Gastroesophageal sphincter (tissue), 3 donors: ENCODE measurements around the gene TMEM243.

ENCODE experiments used
- EP300 ChIP-seq: sonication (generic); formaldehyde crosslinking; IDR thresholded peaks from one replicate; pipeline ENCODE4 v1.6.1; 2017; ENCODE audit warnings: antibody characterized with exemption, mild to moderate bottlenecking
- POLR2A ChIP-seq, 2 donors: fragments of 450-650 bp; IDR thresholded peaks; one replicate each; pipeline ENCODE4 v1.6.1; 2017; ENCODE audit warnings: antibody characterized with exemption in 2 of 2, mild to moderate bottlenecking in 2 of 2, moderate library complexity in 1 of 2
- POLR2AphosphoS5 ChIP-seq: sonication (generic); formaldehyde crosslinking; IDR thresholded peaks from one replicate; pipeline ENCODE4 v1.6.1; 2017; ENCODE audit warnings: antibody characterized with exemption
- TF ChIP-seq, protein P1 (sequence below), 4 experiments: fragments of 200-600 bp in 2 of 4; fragments of 450-650 bp in 2 of 4; sonication (generic) in 1 of 4; IDR thresholded peaks; one replicate each; pipeline ENCODE4 v1.5.1; 2017 to 2019; ENCODE audit warnings: antibody characterized with exemption in 4 of 4, mild to moderate bottlenecking in 2 of 4, moderate library complexity in 2 of 4

DNA sequence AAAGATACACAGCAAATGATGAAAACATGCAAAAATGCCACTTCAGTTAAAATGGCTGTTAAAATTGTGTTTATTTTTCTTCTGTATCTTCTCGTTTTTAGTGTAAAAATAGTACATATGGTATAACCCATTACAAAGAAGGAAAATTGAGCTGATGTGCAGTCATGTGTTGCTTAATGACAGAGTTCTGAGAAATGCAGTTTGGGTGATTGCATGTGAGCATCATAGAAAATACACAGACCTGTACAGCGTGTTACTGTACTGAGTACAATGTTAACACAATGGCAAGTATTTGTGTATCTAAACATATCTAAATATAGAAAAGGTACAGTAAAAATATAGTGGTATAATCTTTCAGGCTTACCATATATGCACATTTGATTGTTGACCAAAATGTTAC is 60.0 kb downstream of the TMEM243 start:
- TF ChIP-seq POLR2A (IDR thresholded peaks at IDR 0.05) = no peak
- TF ChIP-seq, protein P1, sequence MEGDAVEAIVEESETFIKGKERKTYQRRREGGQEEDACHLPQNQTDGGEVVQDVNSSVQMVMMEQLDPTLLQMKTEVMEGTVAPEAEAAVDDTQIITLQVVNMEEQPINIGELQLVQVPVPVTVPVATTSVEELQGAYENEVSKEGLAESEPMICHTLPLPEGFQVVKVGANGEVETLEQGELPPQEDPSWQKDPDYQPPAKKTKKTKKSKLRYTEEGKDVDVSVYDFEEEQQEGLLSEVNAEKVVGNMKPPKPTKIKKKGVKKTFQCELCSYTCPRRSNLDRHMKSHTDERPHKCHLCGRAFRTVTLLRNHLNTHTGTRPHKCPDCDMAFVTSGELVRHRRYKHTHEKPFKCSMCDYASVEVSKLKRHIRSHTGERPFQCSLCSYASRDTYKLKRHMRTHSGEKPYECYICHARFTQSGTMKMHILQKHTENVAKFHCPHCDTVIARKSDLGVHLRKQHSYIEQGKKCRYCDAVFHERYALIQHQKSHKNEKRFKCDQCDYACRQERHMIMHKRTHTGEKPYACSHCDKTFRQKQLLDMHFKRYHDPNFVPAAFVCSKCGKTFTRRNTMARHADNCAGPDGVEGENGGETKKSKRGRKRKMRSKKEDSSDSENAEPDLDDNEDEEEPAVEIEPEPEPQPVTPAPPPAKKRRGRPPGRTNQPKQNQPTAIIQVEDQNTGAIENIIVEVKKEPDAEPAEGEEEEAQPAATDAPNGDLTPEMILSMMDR (IDR thresholded peaks at IDR 0.05) = no peak
- no peak for TF ChIP-seq POLR2AphosphoS5
- TF ChIP-seq EP300 = no peak
